Testis (tissue), 3 donors: ENCODE measurements around the gene FRAT2. TPM values are rescaled to one million over a fixed set of nuclear protein-coding genes. Genes with fewer than 3 reads are reported as not detected.

Experiments used
- DNase-seq: peaks from one replicate; pipeline ENCODE4 v3.0.0-alpha.2; 2019
- H3K27ac ChIP-seq, 2 donors: fragments of 200-600 bp; sonication (generic); one replicate each; pipeline ENCODE4 v1.5.1; 2019
- H3K27me3 ChIP-seq: fragments of 200-600 bp; sonication (generic); one replicate; pipeline ENCODE4 v1.5.1; 2019
- H3K36me3 ChIP-seq: fragments of 200-600 bp; sonication (generic); one replicate; pipeline ENCODE4 v1.5.1; 2017; ENCODE audit warnings: low read depth; ENCODE audit errors: missing control alignments
- H3K4me1 ChIP-seq: fragments of 200-600 bp; sonication (generic); one replicate; pipeline ENCODE4 v1.5.1; 2019
- H3K4me3 ChIP-seq, 2 donors: fragments of 200-600 bp; sonication (generic); one replicate each; pipeline ENCODE4 v1.5.1; 2017 to 2019
- H3K9me3 ChIP-seq: fragments of 200-600 bp; sonication (generic); one replicate; pipeline ENCODE4 v1.5.1; 2017
- CTCF ChIP-seq, 3 experiments: fragments of 450-650 bp in 2 of 3; fragments of 200-600 bp in 1 of 3; sonication (generic) in 1 of 3; IDR thresholded peaks; one replicate each; pipeline ENCODE4 v1.5.1; 2016 to 2019; ENCODE audit warnings: antibody characterized with exemption in 3 of 3, mild to moderate bottlenecking in 2 of 3, moderate library complexity in 1 of 3
- POLR2A ChIP-seq: fragments of 450-650 bp; IDR thresholded peaks from one replicate; pipeline ENCODE4 v1.6.1; 2017; ENCODE audit warnings: antibody characterized with exemption, mild to moderate bottlenecking, moderate library complexity
- WGBS, 2 donors: methylation state at CpG; one replicate each; pipeline ENCODE4 v1.1.5; 2018; 5-methylcytosine and 5-hydroxymethylcytosine counted together
- intact Hi-C: fragments of 100-400 bp; cut with DNase I; formaldehyde crosslinking; loops from one replicate; pipeline ENCODE4 v1.15.1; 2023; ENCODE audit warnings: low total_unique reads
- polyA plus RNA-seq: library from polyadenylated mRNA; stranded (reverse); fragments of 350-450 nt; fragmentation: Illumina TruSeq; extraction: RNeasy Lipid Tissue Mini Kit (QIAGEN cat#74804); gene quantifications from one replicate; pipeline ENCODE4 v1.2.3, GENCODE V29; 2014; ENCODE audit warnings: low read depth, low replicate concordance; ENCODE audit not compliant: insufficient read depth
- total RNA-seq, 2 donors: library from RNA; depleted of rRNA; stranded (reverse); fragments of >200 nt; gene quantifications; one replicate each; pipeline ENCODE4 v1.2.3, GENCODE V29; 2016

FRAT2 gene
- total and polyA plus RNA-seq, 3 donors from 2014 or later = 18.8 to 37.0 (median 35.7) TPM

GRCh38 chr10:97300980-97301379 lies 33.5 kb downstream of the FRAT2 start:
- TF ChIP-seq CTCF (IDR thresholded peaks at IDR 0.05) = no peak
- no peak for TF ChIP-seq POLR2A
- no peak for DNase-seq
- 92 to 97% methylated on average over 3 of the region's 3 CpGs for WGBS, 2 donors
- Histone ChIP-seq H3K27ac (no peak overlapping the region), H3K36me3 (no peaks in the 10 kb centered on the region), H3K27me3 (no peaks in the 10 kb centered on the region), H3K4me1 (peaks cover 6% of the 10 kb centered on the region), H3K9me3 (no peaks in the 10 kb centered on the region), H3K4me3 (no peak overlapping the region)
- intact Hi-C loops = no loop called here

GRCh38 chr10:97298223-97298571 lies 36.3 kb downstream of the FRAT2 start:
- Histone ChIP-seq H3K36me3 (no peaks in the 10 kb centered on the region), H3K4me3 (no peak overlapping the region), H3K4me1 (peaks cover 6% of the 10 kb centered on the region), H3K27ac (peak overlapping the region in 1 of 2 donors; percentile 73), H3K9me3 (no peaks in the 10 kb centered on the region), H3K27me3 (no peaks in the 10 kb centered on the region)
- DNase-seq = no peak
- TF ChIP-seq CTCF (IDR thresholded peaks at IDR 0.05) = no peak
- TF ChIP-seq POLR2A = no peak
- intact Hi-C loops = no loop called here
- 47 to 49% methylated on average over 3 of the region's 3 CpGs for WGBS, 2 donors

- Histone ChIP-seq H3K4me3 (no peak overlapping the region), H3K27me3 (no peaks in the 10 kb centered on the region), H3K36me3 (no peaks in the 10 kb centered on the region), H3K4me1 (peaks cover 6% of the 10 kb centered on the region), H3K27ac (peak overlapping the region in 1 of 2 donors; percentile 73), H3K9me3 (no peaks in the 10 kb centered on the region)
- intact Hi-C loops = no loop called here
- WGBS, 2 donors = 63 to 64% methylated on average over 8 of the region's 8 CpGs
- DNase-seq = no peak
- TF ChIP-seq POLR2A = no peak
- TF ChIP-seq CTCF (IDR thresholded peaks at IDR 0.05) = no peak
Observed at GRCh38 chr10:97297556-97298222, 36.8 kb downstream of the FRAT2 start.

- Histone ChIP-seq H3K27me3 (no peaks in the 10 kb centered on the region), H3K9me3 (no peaks in the 10 kb centered on the region), H3K4me1 (peaks cover 12% of the 10 kb centered on the region), H3K27ac (no peak overlapping the region), H3K36me3 (no peaks in the 10 kb centered on the region), H3K4me3 (peak overlapping the region in 1 of 2 donors; percentile 75)
- TF ChIP-seq POLR2A (no peak), CTCF (IDR thresholded peaks at IDR 0.05) (no peak)
- intact Hi-C loops = no loop called here
- WGBS, 2 donors = 38 to 51% methylated on average over 3 of the region's 3 CpGs
- DNase-seq = no peak
Observed at GRCh38 chr10:97292862-97293198, 41.7 kb downstream of the FRAT2 start.
